HepG2 (cell line): Measurements from ENCODE around the gene MED1. TPM values are rescaled to one million over a fixed set of nuclear protein-coding genes. Genes with fewer than 3 reads are reported as not detected.

Experiments
- CBX5 ChIP-seq: sonication (generic); formaldehyde crosslinking; IDR thresholded peaks from 2 replicates; pipeline ENCODE4 v1.4.0; 2020; ENCODE audit warnings: missing genetic modification reagents, borderline replicate concordance
- DMAP1 ChIP-seq: IDR thresholded peaks from 2 replicates; pipeline ENCODE4 v1.6.1; 2016
- GZF1 ChIP-seq: sonication (generic); formaldehyde crosslinking; IDR thresholded peaks from 2 replicates; pipeline ENCODE4 v1.5.1; 2020; ENCODE audit warnings: mild to moderate bottlenecking, missing genetic modification reagents
- IRF9 ChIP-seq: sonication (generic); formaldehyde crosslinking; IDR thresholded peaks from 2 replicates; pipeline ENCODE4 v1.8.0; 2022; ENCODE audit warnings: missing genetic modification reagents, mild to moderate bottlenecking, borderline replicate concordance
- MEIS2 ChIP-seq: sonication (generic); formaldehyde crosslinking; IDR thresholded peaks from 2 replicates; pipeline ENCODE4 v1.9.0; 2021; ENCODE audit warnings: mild to moderate bottlenecking, missing genetic modification reagents
- MIXL1 ChIP-seq: IDR thresholded peaks from 2 replicates; pipeline ENCODE4 v1.6.1; 2016
- NCOA2 ChIP-seq: sonication (generic); formaldehyde crosslinking; IDR thresholded peaks from 2 replicates; pipeline ENCODE4 v1.8.0; 2022; ENCODE audit warnings: inconsistent platforms
- NR2F1 ChIP-seq, 2 experiments: fragments of 450-650 bp in 1 of 2; formaldehyde crosslinking in 1 of 2; IDR thresholded peaks; 2 replicates each; pipeline versions ENCODE4 v1.5.0 to v1.6.1; 2016 to 2020; ENCODE audit warnings: mild to moderate bottlenecking in 1 of 2, missing compliant biosample characterization in 1 of 2, missing genetic modification reagents in 1 of 2, moderate library complexity in 1 of 2
- SALL2 ChIP-seq: sonication (generic); formaldehyde crosslinking; IDR thresholded peaks from 2 replicates; pipeline ENCODE4 v1.8.1; 2023; ENCODE audit warnings: mild to moderate bottlenecking, missing genetic modification reagents, inconsistent platforms
- SMAD3 ChIP-seq: sonication (generic); formaldehyde crosslinking; IDR thresholded peaks from 2 replicates; pipeline ENCODE4 v1.4.0; 2020; ENCODE audit warnings: missing genetic modification reagents
- TRIM22 ChIP-seq: fragments of 450-650 bp; IDR thresholded peaks from 2 replicates; pipeline ENCODE4 v1.6.1; 2017
- TRIM24 ChIP-seq: sonication (generic); formaldehyde crosslinking; IDR thresholded peaks from 2 replicates; pipeline ENCODE4 v1.8.0; 2022; ENCODE audit warnings: mild to moderate bottlenecking, missing genetic modification reagents
- ZBTB44 ChIP-seq: sonication (generic); formaldehyde crosslinking; IDR thresholded peaks from 2 replicates; pipeline ENCODE4 v1.4.0; 2020; ENCODE audit warnings: missing genetic modification reagents
- ZNF138 ChIP-seq: sonication (generic); formaldehyde crosslinking; IDR thresholded peaks from 2 replicates; pipeline ENCODE4 v1.5.0; 2020; ENCODE audit warnings: mild to moderate bottlenecking, low read depth, missing genetic modification reagents
- ZNF280D ChIP-seq: sonication (generic); formaldehyde crosslinking; IDR thresholded peaks from 2 replicates; pipeline ENCODE4 v1.5.1; 2020; ENCODE audit warnings: mild to moderate bottlenecking, missing genetic modification reagents
- ZNF367 ChIP-seq: sonication (generic); formaldehyde crosslinking; IDR thresholded peaks from 2 replicates; pipeline ENCODE4 v1.4.0; 2020; ENCODE audit warnings: missing genetic modification reagents, borderline replicate concordance
- ZNF432 ChIP-seq: sonication (generic); formaldehyde crosslinking; IDR thresholded peaks from 2 replicates; pipeline ENCODE4 v1.5.0; 2020; ENCODE audit warnings: missing genetic modification reagents, mild to moderate bottlenecking, borderline replicate concordance
- ZNF512 ChIP-seq: sonication (generic); formaldehyde crosslinking; IDR thresholded peaks from 2 replicates; pipeline ENCODE4 v1.4.0; 2020; ENCODE audit warnings: mild to moderate bottlenecking, missing genetic modification reagents
- polyA plus RNA-seq, 8 experiments: library from polyadenylated mRNA; depleted of rRNA in 3 of 8; stranded (reverse) in 7 of 8; unstranded in 1 of 8; fragments of >200 nt; fragmentation: Illumina TruSeq in 4 of 8; extraction: Trizol in 4 of 8; gene quantifications; 2 replicates each; pipeline versions ENCODE4 v1.2.1 to v1.2.3, GENCODE V29; 2011 to 2016; ENCODE audit warnings: low read depth in 4 of 8, missing spikeins in 1 of 8, mixed read lengths in 1 of 8; ENCODE audit not compliant: insufficient read depth in 1 of 8
- total RNA-seq, 5 experiments: library from RNA; depleted of rRNA; stranded (reverse); fragments of >200 nt; fragmentation: Illumina TruSeq; extraction: Trizol; gene quantifications; 2 replicates each; pipeline ENCODE4 v1.2.3, GENCODE V29; 2016; ENCODE audit warnings: low read depth in 1 of 5
- TF ChIP-seq, protein P1 (sequence below): conservative IDR thresholded peaks from 2 replicates; pipeline ENCODE4 v1.6.1; 2018; ENCODE audit warnings: missing genetic modification reagents

MED1 gene
- total and polyA plus RNA-seq, 2 of the 13 experiments (the other 11 are each of a cell fraction or from before 2014, with no cell fraction given): 37.5 to 40.1 TPM

DNA sequence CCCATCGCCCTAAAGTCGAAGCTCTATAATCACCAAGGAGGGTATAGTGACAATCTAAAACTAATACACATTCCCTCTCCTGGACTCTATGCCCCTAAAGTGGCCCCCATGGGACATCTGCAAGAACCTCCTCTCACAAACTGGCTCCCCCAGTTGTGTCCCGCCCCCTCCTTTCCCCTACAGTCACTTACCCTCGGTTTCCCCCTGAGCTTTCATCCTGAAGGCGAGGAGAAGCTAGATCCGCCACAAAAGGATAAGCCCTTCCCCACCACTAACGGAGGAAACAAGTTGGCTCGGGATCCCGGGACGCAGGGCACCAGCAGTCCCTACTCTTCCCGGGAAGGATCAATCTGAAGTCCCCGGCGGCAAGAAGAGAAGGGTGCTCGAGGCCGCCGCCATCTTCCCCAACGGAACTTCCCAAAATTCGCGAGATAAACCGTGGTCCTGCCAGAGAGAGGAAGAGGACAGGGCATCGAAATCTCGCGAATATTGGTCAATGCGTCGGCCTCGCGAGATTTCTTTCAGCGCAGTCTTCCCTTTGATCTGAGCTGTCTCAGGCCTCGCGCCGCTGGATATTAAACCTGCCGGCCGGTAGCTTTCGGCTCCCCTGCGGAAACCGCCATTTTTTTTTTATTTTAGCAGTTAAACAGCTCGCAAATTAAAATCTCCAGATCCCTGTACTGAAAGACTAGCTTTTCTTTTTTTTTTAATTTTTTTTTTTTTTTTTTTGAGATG is at the start of gene MED1 (continued):
- TF ChIP-seq ZNF280D: no peak
- peak; percentile 51; the same call in 1 of the 2 replicates for TF ChIP-seq IRF9 (CRISPR knock-in tag)
- TF ChIP-seq NCOA2 (CRISPR knock-in tag): no peak; the same call in none of the 2 replicates
- TF ChIP-seq MIXL1 (CRISPR knock-in tag): no peak; the same call in 1 of the 2 replicates
- TF ChIP-seq, protein P1, sequence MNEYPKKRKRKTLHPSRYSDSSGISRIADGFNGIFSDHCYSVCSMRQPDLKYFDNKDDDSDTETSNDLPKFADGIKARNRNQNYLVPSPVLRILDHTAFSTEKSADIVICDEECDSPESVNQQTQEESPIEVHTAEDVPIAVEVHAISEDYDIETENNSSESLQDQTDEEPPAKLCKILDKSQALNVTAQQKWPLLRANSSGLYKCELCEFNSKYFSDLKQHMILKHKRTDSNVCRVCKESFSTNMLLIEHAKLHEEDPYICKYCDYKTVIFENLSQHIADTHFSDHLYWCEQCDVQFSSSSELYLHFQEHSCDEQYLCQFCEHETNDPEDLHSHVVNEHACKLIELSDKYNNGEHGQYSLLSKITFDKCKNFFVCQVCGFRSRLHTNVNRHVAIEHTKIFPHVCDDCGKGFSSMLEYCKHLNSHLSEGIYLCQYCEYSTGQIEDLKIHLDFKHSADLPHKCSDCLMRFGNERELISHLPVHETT (CRISPR knock-in tag): peak; percentile 87; the same call in 1 of the 2 replicates
- no peak for TF ChIP-seq TRIM24 (CRISPR knock-in tag)
- TF ChIP-seq SMAD3 (CRISPR knock-in tag): no peak; the same call in 1 of the 2 replicates
- TF ChIP-seq ZBTB44 (CRISPR knock-in tag): no peak
- no peak for TF ChIP-seq GZF1 (CRISPR knock-in tag)
- TF ChIP-seq ZNF432 (CRISPR knock-in tag): no peak
- no peak for TF ChIP-seq ZNF367 (CRISPR knock-in tag)
- TF ChIP-seq ZNF138: 0 out of 2 replicates have a peak, but pooled peaks have one; percentile 34
- TF ChIP-seq MEIS2 (CRISPR knock-in tag): no peak; the same call in 1 of the 2 replicates
- no peak for TF ChIP-seq TRIM22
- TF ChIP-seq ZNF512: no peak
- peak; percentile 58; the same call in 1 of the 2 replicates for TF ChIP-seq SALL2 (CRISPR knock-in tag)
- no peak for TF ChIP-seq NR2F1 (CRISPR knock-in tag; IDR thresholded peaks at IDR 0.05)
- TF ChIP-seq CBX5 (CRISPR knock-in tag): no peak
- peak; percentile 84 for TF ChIP-seq DMAP1 (CRISPR knock-in tag)
